Esophagus muscularis mucosa (tissue), 4 donors: ENCODE measurements around the gene LRRC71. TPM values are rescaled to one million over a fixed set of nuclear protein-coding genes. Genes with fewer than 3 reads are reported as not detected.

ENCODE experiments used
- DNase-seq: peaks from one replicate; pipeline ENCODE4 v3.0.0-alpha.2; 2017; ENCODE audit errors: extremely low spot score
- H3K27ac ChIP-seq, 4 donors: fragments of 200-600 bp; sonication (generic); replicated peaks in 1 of 4; 1 replicate in 3 of 4; 2 replicates in 1 of 4; pipeline ENCODE4 v1.5.1; 2016 to 2019; ENCODE audit warnings: mild to moderate bottlenecking in 1 of 4
- H3K27me3 ChIP-seq, 4 donors: fragments of 200-600 bp; sonication (generic); one replicate each; pipeline versions ENCODE4 v1.5.1 to v1.6.0; 2016 to 2019
- H3K36me3 ChIP-seq, 4 donors: fragments of 200-600 bp; sonication (generic); one replicate each; pipeline ENCODE4 v1.5.1; 2016 to 2019
- H3K4me1 ChIP-seq, 4 donors: fragments of 200-600 bp; sonication (generic); one replicate each; pipeline ENCODE4 v1.5.1; 2016 to 2019
- H3K4me3 ChIP-seq, 4 donors: fragments of 200-600 bp; sonication (generic); 1 replicate in 2 of 4; 2 replicates in 2 of 4; pipeline ENCODE4 v1.5.1; 2016 to 2019; ENCODE audit warnings: mild to moderate bottlenecking in 4 of 4, moderate library complexity in 1 of 4
- H3K9me3 ChIP-seq, 4 donors: fragments of 200-600 bp; sonication (generic); 1 replicate in 3 of 4; 2 replicates in 1 of 4; pipeline ENCODE4 v1.5.1; 2016 to 2019
- EP300 ChIP-seq: sonication (generic); formaldehyde crosslinking; IDR thresholded peaks from one replicate; pipeline ENCODE4 v1.6.1; 2017; ENCODE audit warnings: antibody characterized with exemption
- POLR2A ChIP-seq: fragments of 450-650 bp; IDR thresholded peaks from one replicate; pipeline ENCODE4 v1.6.1; 2017; ENCODE audit warnings: antibody characterized with exemption, moderate library complexity, mild to moderate bottlenecking, low read depth
- POLR2AphosphoS5 ChIP-seq, 2 donors: sonication (generic); formaldehyde crosslinking; IDR thresholded peaks; one replicate each; pipeline ENCODE4 v1.6.1; 2017; ENCODE audit warnings: antibody characterized with exemption in 2 of 2
- WGBS: methylation state at CpG from one replicate; pipeline ENCODE4 v1.1.5; 2018; 5-methylcytosine and 5-hydroxymethylcytosine counted together
- intact Hi-C: fragments of 100-400 bp; cut with DNase I; formaldehyde crosslinking; loops from one replicate; pipeline ENCODE4 v1.15.1; 2023
- total RNA-seq, 4 donors: library from RNA; depleted of rRNA; stranded (reverse); fragments of >200 nt; gene quantifications; one replicate each; pipeline versions ENCODE4 v1.1.0 to v1.2.1, GENCODE V29; 2016
- TF ChIP-seq, protein P1 (sequence below), 3 experiments: fragments of 200-600 bp in 2 of 3; fragments of 450-650 bp in 1 of 3; sonication (generic) in 2 of 3; IDR thresholded peaks; one replicate each; pipeline ENCODE4 v1.5.1; 2017 to 2019; ENCODE audit warnings: antibody characterized with exemption in 3 of 3, mild to moderate bottlenecking in 2 of 3, moderate library complexity in 1 of 3

Gene LRRC71
- total RNA-seq, 4 donors from 2014 or later, result not detected

- DNase-seq, result no peak
- Histone ChIP-seq H3K36me3 (no peaks in the 10 kb centered on the region), H3K4me3 (no peak overlapping the region), H3K27ac (no peak overlapping the region), H3K27me3 (peaks cover 0 to 82% (median 0%) of the 10 kb centered on the region in 4 donors), H3K4me1 (peaks cover 0 to 3% (median 0%) of the 10 kb centered on the region in 4 donors), H3K9me3 (no peaks in the 10 kb centered on the region)
- intact Hi-C loops, result loop anchor here (10.0 kb wide), 1 partner anchor 200 kb away; no protein-coding TSS in a partner anchor
- WGBS, result 63% methylated on average over 10 of the region's 10 CpGs
- TF ChIP-seq POLR2A (no peak), EP300 (no peak), POLR2AphosphoS5 (IDR thresholded peaks at IDR 0.05) (no peak)
- TF ChIP-seq, protein P1, sequence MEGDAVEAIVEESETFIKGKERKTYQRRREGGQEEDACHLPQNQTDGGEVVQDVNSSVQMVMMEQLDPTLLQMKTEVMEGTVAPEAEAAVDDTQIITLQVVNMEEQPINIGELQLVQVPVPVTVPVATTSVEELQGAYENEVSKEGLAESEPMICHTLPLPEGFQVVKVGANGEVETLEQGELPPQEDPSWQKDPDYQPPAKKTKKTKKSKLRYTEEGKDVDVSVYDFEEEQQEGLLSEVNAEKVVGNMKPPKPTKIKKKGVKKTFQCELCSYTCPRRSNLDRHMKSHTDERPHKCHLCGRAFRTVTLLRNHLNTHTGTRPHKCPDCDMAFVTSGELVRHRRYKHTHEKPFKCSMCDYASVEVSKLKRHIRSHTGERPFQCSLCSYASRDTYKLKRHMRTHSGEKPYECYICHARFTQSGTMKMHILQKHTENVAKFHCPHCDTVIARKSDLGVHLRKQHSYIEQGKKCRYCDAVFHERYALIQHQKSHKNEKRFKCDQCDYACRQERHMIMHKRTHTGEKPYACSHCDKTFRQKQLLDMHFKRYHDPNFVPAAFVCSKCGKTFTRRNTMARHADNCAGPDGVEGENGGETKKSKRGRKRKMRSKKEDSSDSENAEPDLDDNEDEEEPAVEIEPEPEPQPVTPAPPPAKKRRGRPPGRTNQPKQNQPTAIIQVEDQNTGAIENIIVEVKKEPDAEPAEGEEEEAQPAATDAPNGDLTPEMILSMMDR (IDR thresholded peaks at IDR 0.05), result no peak
These were observed 35.8 kb upstream of the LRRC71 start for GRCh38 chr1:156884560-156885184.

DNA sequence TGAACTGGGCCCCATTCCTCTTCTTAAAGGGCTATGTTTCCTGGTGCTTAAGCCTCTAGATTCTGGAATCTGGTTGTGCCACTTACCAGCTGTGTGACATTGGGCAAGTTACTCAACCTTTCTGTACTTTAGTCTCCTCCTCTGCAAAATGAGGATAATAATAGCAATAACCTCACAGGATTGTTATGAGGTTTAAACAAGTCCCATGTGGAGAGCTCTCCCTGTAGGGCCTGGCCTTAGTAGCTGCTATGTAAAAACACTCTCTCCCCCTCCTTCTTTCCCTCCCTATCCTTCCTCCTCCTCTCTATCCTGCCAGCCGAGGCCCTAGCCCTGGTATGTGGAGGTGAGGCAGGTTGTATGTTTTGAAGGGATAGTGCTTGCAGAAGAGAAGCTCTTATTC lies 35.1 kb upstream of the LRRC71 start:
- intact Hi-C loops, result loop anchor here (10.0 kb wide), 1 partner anchor 201 kb away; no protein-coding TSS in a partner anchor
- peaks cover 0 to 75% (median 0%) of the 10 kb centered on the region in 4 donors for H3K27me3 ChIP-seq
- TF ChIP-seq, protein P1 (IDR thresholded peaks at IDR 0.05), result no peak
- TF ChIP-seq POLR2A (no peak), EP300 (no peak)

GRCh38 chr1:156885880-156886355 lies 34.5 kb upstream of the LRRC71 start:
- Histone ChIP-seq H3K9me3 (no peaks in the 10 kb centered on the region), H3K4me1 (peaks cover 0 to 6% (median 3%) of the 10 kb centered on the region in 4 donors), H3K27ac (no peak overlapping the region), H3K27me3 (peaks cover 0 to 69% (median 0%) of the 10 kb centered on the region in 4 donors), H3K36me3 (no peaks in the 10 kb centered on the region), H3K4me3 (no peak overlapping the region)
- WGBS, result 73% methylated on average over 13 of the region's 13 CpGs
- no peak for TF ChIP-seq EP300
- intact Hi-C loops, result loop anchor here (10.0 kb wide), 1 partner anchor 201 kb away; no protein-coding TSS in a partner anchor
- DNase-seq, result no peak

More for the DNA sequence above, 35.1 kb upstream of the LRRC71 start:
- no peaks in the 10 kb centered on the region for H3K9me3 ChIP-seq
- 64% methylated on average over 1 of the region's 1 CpG for WGBS
- H3K4me1 ChIP-seq, result peaks cover 0 to 6% (median 3%) of the 10 kb centered on the region in 4 donors
- no peaks in the 10 kb centered on the region for H3K36me3 ChIP-seq
- H3K27ac ChIP-seq, result no peak overlapping the region
- no peak for DNase-seq
- H3K4me3 ChIP-seq, result no peak overlapping the region

GRCh38 chr1:156886583-156887281 lies 33.7 kb upstream of the LRRC71 start:
- H3K4me3 ChIP-seq, result no peak overlapping the region
- H3K36me3 ChIP-seq, result no peaks in the 10 kb centered on the region
- 60% methylated on average over 5 of the region's 6 CpGs for WGBS
- peaks cover 0 to 63% (median 0%) of the 10 kb centered on the region in 4 donors for H3K27me3 ChIP-seq
- no peaks in the 10 kb centered on the region for H3K9me3 ChIP-seq
- DNase-seq, result no peak
- no peak overlapping the region for H3K27ac ChIP-seq
- TF ChIP-seq EP300 (no peak), POLR2A (no peak), POLR2AphosphoS5 (IDR thresholded peaks at IDR 0.05) (no peak)
- TF ChIP-seq, protein P1 (IDR thresholded peaks at IDR 0.05), result no peak
- intact Hi-C loops, result loop anchor here (10.0 kb wide), 1 partner anchor 202 kb away; no protein-coding TSS in a partner anchor
- peaks cover 0 to 7% (median 3%) of the 10 kb centered on the region in 4 donors for H3K4me1 ChIP-seq

DNA sequence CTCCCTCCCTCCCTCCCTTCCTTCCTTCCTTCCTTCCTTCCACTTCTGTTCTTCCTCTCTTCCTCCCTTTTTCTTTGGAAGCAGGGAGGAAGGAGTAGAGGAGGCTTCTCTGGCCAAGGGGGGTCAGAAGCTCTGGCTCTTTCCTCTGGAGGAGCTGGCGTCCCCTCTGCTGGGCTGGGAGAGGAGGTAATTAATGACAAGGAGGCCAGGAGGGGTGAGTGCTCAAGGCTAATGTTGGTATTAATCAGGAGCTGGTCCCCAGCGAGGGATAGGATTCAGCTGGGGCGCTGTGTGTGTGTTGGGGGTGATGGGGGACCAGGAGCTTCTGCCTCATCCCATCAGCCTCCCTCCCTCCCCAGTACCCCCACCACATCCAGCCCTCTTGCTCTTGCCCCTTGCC lies 33.1 kb upstream of the LRRC71 start:
- TF ChIP-seq POLR2A, result no peak
- TF ChIP-seq EP300, result no peak
- TF ChIP-seq, protein P1 (IDR thresholded peaks at IDR 0.05), result no peak
- TF ChIP-seq POLR2AphosphoS5 (IDR thresholded peaks at IDR 0.05), result no peak
- Histone ChIP-seq H3K27me3 (peaks cover 0 to 63% (median 2%) of the 10 kb centered on the region in 4 donors), H3K27ac (no peak overlapping the region), H3K4me1 (peaks cover under 1 to 13% (median 8%) of the 10 kb centered on the region in 4 donors), H3K36me3 (no peaks in the 10 kb centered on the region), H3K9me3 (no peaks in the 10 kb centered on the region), H3K4me3 (no peak overlapping the region)
- DNase-seq, result no peak
- 57% methylated on average over 1 of the region's 3 CpGs for WGBS
- intact Hi-C loops, result loop anchor here (10.0 kb wide), 1 partner anchor 203 kb away; no protein-coding TSS in a partner anchor
